CD4-positive, alpha-beta T cell treated with Interleukin-6 at 100 ng/mL for 8 hours (primary cell): ENCODE measurements around the gene SIRT6.
"Not testable (repeated sequence)": the region's sequence is repeated elsewhere in the genome, so short reads cannot be mapped to it uniquely, and the experiment has no call there.

Experiments used
- DNase-seq: peaks from one replicate; pipeline ENCODE4 v3.0.0-alpha.2; 2020; ENCODE audit warnings: mixed read lengths, low spot score

Gene SIRT6

DNA sequence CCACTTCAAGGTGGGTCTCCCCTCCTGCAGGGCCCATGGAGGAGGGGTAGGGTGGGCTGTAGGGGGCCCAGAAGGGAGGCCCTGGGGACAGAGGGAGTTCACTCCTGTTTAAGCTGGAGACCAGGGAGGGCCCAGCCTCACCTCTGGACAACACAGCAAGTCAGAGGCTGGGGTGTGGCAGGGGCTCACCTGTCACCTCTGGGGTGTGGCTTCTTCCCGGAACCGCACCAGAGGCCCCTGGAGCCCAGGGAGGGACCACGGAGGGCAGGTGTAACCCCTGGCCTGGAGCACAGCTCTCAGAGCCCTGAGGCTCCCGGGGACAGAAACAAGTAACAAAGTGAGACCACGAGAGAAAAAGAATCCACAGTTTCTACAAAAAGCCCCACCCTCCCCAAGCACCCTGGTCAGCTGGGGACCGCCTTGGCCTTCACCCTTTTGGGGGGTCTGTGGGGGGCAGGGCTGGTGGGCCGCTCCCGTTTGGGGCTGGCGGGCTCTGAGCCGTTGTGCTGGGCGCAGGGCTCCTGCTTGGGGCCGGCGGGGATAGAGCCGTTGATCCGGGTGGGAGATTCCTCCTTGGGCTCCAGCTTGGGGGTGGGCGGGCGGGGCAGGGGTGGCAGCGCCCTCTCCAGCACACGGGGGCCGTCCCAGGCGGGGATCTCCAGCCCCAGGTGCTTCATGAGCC is 8.0 kb downstream of the SIRT6 start:
- DNase-seq = no peak

DNA sequence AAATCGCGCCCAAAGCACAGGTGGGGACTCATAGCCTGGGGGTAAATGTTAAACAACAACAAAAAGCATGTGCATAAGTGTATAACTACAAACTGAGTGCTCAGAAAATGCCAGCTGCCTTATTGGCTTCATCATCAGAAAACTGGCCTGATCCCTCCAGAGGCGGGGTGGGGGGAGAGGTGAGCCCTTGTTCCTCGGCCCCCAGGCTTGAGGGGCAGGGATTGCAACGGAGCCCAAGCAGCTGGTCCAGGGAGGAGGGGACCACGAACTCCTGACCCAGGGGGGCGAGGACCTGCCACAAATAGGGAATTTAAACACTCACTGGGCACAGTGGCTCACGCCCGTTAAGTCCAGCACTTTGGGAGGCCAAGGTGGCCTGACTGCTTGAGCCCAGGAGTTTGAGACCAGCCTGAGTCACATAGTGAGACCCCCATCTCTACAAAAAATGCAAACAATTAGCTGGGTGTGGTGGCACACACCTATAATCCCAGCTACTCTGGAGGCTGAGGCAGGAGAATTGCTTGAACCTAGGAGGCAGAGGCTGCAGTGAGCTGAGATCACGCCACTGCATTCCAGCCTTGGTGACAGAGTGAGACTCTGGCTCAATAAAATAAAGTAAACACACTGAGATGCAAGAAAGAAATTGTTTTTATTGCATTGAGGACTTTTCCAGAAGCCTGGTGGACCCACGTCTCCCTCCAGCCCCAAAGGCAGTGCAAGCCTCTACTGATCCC is 8.7 kb downstream of the SIRT6 start:
- no peak for DNase-seq

DNA sequence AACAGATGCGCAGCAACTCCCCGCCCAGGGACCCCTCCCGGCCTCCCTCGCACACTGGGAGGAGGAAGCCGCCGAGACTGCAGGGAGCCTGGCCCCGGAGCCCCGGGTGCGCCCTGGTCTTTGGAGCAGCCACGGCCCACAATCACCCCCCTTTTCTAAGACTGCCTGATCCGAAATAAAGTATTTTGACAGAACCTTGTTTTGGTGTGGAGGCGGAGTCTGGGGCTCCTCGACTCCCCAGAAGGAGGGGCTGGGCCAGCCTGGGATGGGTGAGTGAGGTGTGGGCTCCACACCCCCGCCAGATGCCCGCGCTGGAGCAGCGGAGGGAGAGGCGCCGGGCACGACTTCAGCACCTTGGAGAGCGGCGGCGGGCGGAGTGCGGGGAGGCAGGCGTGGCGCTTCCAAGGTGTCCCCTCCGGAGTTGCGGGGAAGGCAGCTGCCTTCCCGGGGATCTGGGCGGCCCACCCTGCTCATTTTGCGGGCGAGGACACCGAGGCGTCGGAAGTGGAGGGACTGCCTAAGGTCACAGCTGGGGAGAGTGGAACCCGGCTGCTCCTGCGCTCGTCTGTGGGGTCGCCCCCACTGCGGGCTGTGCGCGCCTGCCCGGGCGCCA is 9.4 kb downstream of the SIRT6 start:
- DNase-seq = peak; percentile 44

DNA sequence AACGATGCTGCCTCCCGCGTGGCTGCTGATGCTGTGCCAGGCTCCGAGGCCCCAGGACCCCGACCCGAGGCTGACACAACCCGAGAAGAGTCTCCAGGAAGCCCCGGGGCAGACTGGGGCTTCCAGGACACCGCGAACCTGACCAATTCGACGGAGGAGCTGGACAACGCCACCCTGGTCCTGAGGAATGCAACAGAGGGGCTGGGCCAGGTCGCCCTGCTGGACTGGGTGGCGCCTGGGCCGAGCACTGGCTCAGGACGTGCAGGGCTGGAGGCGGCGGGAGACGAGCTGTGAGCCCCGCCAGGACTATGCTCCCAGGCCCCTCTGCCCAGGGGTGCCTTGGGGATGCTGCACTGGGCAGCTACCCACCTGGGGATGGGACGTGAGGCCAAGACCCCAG is 10.7 kb downstream of the SIRT6 start:
- DNase-seq = no peak

DNA sequence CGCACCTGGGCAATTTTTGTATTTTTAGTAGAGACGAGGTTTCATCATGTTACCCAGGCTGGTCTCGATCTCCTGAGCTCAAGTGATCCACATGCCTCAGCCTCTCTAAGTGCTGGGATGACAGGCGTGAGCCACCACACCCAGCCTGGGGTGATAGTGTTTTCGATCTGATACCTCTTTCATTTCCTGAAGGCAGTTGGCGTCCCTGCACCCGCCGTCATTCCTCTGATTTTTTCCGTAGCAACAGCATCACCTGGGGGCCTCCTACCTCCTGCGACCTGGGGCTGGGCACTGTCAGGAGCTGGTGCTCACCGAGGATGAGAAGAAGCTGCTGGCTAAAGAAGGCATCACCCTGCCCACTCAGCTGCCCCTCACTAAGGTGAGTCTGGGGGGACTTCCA is 18.1 kb downstream of the SIRT6 start:
- no peak for DNase-seq

DNA sequence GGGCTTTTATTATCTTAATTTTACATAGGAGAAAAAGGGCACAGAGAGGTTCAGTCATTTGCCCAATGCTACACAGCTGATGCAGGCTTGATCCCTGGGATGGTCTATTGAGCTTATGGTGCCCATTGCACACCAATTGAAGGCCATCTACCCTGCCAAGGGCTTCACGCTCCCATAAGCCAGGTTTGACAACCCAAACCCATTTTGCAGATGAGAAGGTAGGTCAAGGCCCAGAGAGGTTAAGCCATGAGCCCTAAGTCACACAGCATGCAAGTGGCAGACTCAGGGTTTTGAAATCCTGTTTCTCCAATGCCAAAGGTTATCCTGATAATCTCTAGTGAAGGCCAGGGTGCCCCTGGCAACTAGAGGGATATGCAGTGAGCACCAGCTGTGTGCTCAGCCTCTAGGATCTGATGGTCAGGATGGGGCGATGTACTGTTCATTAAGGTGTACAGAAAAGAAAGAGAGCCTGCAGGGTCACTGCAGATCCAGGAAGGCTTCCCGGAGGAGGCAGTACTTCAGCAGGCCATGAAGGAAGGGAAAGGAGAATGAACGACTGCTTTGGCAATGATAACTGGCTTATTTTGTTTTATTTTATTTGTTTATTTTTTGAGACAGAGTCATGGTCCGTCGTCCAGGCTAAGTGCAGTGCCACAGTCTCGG is 20.8 kb downstream of the SIRT6 start:
- no peak for DNase-seq

DNA sequence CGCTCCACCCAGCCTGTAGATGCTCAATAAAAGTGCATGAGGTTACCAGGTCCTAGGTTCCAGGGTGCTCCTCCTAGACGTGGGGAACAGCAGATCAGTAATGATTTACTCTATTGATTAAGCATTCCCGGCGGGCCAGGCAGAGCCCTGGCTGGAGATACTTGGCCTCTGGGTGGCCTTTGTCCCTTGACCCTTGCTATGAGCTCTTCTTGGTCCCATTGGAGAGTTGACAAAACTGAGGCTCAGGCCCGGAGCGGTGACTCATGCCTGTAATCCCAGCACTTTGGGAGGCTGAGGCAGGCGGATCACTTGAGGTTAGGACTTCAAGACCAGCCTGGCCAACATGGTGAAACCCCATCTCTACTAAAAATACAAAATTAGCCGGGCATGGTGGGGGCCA is 24.4 kb downstream of the SIRT6 start:
- DNase-seq = not testable (repeated sequence)

DNA sequence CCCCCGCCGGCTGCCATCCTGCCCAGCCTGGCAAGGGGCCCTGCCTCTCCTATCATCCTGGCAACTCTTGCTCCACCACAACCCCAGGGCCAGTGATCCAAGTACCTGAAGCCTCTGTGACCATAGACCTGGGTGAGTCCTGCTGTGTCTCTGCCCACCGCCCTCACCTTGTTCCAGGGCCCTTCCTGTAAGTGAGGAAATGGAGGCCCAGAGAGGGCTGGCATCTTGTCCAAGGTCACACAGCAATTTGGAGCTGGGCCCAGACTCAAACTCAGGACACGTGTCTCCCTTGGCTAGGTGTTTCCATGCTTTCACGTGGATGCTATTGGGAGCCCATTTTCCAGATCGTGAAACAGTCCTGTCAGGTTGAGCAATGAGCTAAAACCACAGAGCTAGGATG is 25.2 kb downstream of the SIRT6 start:
- no peak for DNase-seq

DNA sequence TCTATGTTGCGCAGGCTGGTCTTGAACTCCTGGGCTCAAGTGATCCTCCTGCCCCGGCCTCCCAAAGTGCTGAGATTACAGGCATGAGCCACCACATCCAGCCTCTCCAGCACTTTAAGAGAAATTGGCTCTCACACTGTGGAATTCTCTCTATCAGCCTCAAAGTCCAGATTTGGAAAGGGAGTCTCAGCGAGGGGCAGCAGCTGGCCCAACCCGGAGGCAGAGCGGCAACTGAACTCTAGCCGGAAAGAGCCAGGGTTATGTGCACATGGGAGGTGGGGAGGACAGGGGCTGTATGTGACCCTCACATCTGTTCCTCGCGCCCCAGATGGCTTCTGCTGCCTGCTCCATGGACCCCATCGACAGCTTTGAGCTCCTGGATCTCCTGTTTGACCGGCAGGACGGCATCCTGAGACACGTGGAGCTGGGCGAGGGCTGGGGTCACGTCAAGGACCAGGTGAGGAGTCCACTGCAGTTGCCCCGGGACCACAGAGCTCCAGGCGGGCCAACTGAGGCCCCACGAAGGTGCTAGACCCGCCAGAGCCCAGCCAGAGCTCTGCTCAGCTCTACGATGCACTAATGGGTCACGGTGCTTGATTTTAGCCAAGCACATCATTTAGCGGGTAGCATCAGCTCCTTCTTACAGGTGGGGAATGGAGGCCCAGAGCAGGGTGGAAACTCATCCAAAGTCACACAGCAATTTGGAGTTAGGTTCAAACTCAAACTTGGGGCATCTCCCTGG is 27.6 kb downstream of the SIRT6 start:
- no peak for DNase-seq

DNA sequence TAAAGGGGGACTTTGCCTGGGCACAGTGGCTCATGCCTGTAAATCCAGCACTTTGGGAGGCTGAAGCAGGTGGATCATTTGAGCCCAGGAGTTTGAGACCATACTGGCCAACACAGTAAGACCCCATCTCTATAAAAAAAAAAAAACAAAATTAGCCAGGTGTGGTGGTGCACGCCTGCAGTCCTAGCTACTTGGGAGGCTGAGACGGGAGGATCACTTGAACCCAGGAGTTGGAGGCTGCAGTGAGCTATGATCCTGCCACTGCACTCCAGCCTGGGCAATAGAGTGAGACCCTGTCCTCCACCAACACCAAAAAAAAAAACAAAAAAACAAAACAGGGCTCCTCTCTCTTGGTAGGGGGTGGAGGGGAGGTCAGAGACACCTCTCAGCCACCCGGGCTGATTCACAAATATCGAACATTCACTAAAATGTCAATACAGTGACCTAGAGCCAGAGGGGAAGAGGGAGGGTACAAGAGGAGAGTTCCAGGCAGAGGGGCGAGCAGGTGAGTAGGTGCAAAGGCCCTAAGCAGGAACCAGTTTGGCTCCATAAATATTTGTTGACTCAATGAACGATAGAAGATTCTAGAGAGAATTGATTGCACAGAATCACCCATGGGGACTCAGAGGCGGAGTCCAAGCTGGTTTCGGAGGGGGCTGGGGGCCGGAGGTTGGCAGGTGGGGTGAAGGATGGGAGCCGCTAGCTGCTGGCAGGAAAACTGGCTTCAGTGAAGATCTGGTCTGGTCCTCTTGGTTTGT is 29.9 kb downstream of the SIRT6 start:
- DNase-seq = no peak

DNA sequence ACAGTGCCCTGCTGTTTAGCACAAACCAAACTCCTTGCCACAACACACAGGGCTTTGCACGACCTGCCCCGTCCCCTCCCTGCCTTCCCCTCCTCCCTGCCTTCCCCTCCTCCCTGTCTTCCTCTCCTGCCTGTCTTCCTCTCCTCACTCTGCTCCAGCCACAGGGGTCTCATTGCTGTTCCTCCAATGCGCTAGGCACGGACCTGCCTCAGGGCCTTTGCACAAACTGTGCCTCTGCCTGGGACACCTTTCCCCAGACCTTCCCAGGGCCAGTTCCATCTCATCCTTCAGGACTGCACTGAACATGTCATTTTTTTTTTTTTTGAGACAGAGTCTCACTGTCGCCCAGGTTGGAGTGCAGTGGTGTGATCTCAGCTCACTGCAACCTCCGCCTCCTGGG is 30.7 kb downstream of the SIRT6 start:
- DNase-seq = no peak

DNA sequence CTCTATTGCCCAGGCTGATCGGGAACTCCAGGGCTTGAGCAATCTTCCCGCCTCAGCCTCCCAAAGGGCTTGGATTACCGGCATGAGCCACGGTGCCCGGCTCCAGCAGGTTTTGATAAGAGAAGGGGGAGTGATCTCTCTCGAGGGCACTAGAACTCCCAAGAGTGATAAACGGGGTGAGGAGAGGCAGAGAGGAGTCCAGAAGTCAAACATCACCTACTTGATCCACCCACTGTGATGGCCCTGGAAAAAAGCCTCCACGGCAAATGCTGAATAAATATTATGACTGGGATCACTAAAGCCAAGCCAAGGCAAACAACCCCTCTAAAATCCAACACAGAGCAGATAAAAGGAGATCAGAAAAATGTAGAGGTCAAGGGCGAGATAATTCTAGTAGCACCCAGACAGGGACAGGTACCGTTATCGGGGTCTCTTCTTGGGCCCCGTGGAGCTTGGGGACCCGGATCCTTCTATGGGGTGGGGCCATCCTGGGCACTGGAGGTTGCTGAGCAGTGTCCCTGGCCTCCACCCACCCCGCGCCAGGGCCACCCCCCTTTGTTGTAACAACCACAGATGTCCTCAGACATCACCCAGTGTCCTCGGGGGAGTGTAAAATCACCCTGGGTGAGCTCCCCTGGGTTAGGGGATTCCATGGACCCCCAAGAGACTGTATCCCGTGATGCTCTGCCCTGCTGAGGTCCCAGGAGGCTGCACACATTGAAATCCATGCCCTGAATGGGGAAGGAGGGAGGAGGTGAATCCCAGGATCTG is 32.7 kb downstream of the SIRT6 start:
- DNase-seq = no peak

DNA sequence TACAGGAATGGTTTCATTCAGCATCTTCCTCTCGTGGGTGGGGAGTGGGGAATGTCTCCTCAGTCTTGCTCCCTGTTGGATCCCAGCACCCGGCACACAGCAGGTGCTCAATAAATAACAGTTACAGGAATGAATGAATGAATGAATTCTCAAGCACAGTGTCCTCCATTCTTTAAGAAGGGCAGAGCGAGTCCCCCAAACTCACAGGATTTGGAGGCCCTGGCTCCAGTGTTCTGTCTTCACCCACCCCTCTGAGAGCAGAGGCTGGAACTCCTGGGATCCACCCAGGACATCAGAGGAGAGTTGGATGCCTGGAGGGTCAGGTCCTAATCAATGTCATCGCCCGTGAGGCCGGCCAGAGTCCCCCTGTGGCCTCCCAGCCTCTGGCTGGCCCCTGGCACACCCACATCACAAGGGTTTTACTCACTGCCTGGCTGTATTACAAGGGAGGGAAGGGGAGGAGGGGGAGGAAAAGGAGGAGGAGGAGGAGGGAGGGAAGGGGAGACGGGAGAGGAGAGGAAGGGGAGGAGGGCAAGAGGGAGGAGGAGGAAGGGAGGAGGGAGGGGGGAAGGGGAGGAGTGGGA is 37.6 kb downstream of the SIRT6 start:
- no peak for DNase-seq

DNA sequence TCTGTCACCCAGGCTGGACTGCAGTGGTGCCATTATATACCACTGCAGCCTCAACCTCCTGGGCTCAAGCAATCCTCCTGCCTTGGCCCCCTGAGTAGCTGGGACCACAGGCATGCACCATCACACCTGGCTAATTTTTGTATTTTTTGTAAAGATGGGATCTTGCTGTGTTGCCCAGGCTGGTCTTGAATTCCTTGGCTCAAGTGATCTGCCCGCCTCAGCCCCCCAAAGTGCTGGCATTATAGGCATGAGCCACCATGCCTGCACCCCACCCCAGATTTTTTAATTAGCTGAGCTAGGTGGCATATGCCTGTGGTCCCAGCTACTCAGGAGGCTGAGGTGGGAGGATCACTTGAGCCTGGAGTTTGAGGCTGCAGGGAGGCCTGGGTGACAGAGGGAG is 39.4 kb downstream of the SIRT6 start:
- not testable (repeated sequence) for DNase-seq

DNA sequence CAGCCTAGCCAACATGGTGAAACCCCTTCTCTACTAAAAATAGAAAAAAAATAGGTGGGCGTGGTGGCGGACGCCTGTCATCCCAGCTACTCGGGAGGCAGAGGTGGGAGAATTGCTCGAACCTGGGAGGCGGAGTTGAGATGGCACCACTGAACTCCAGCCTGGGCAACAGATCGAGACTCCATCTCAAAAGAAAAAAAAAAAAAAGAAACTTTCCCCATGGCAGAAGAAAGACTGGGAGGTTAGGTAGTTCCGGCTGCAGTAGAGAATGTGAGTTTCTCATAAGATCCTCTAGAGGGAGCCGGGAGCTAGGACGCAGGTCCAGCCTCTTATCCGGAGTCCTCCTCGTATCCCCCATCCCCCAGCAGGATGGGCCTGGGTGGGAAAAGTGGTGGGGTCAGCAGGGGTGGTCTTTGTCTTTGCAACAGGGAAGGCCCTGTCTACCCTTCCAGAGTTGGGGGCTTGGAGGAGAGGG is 42.1 kb downstream of the SIRT6 start:
- peak; percentile 40 for DNase-seq

DNA sequence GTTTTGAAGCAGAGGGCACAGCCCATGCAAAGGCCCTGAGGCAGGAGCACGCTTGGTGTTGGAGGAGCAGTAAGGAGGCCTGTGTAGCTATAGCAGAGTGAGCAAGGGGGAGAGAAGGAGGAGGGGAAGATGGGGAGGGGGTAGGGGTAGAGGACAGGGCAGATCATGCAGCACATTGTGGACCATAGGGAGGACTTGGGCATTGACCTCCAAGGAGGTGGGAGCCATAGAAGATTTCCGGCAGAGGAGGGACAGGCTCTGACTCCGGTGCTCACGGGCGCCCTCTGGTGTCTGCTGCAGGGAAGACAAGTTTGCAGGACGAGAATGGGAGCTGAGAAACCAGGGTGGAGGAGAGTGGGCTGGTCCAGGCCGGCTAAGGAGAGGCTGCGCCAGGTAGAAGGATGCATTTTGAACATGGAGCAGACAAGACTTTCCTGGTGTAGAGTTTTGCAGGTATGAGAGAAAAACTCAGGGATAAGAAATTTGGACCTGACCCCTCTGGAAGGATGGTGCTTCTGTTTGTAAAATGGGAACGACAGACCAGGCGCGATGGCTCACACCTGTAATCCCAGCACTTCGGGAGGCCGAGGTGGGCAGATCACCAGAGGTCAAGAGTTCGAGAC is 42.6 kb downstream of the SIRT6 start:
- peak; percentile 81 for DNase-seq

DNA sequence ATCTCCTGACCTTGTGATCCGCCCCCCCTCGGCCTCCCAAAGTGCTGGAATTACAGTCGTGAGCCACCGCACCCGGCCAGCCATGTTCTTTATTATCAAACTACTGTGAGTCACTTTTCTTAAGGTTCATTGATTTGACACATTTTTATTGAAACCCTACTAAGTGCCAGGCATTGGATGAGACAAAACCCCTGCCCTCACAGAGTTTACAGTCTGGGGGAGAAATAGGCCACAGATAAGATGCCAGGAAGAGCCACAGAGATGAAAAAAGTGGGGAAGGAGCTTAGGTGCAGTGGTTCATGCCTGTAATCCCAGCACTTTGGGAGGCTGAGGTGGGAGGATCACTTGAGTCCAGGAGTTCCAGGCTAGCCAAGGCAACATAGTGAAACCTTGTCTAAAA is 43.9 kb downstream of the SIRT6 start:
- no peak for DNase-seq

DNA sequence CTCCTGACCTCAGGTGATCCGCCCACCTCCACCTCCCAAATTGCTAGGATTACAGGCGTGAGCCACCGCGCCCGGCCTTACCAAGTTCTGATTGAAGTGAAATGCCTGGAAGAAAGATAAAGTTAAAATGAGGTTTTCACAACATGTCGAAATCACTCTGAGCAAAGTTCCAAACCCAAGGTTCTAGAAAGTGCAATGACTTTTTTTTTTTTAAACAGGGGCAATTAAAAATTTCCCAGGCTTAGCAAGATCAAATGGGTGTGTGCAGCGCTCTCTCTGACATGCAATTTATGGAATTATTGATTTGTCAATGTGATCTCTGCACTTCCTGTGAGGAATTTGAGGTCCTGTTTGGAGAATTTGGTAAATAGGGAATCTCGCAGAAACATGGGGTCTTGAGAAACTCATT is 45.7 kb downstream of the SIRT6 start:
- no peak for DNase-seq

DNA sequence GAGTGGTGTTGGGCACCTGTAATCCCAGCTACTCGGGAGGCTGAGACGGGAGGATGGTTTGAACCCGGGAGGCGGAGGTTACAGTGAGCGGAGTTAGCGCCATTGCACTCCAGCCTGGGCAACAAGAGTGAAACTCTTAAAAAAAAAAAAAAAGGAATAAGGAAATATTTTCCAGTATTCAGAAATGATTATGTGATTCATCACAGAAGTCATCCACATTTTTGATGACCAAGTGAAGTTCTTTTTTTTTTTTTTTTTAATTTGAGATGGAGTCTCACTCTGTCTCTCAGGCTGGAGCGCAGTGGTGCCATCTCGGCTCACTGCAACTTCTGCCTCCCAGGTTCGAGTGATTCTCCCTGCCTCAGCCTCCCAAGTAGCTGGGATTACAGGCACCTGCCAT is 47.0 kb downstream of the SIRT6 start:
- not testable (repeated sequence) for DNase-seq

DNA sequence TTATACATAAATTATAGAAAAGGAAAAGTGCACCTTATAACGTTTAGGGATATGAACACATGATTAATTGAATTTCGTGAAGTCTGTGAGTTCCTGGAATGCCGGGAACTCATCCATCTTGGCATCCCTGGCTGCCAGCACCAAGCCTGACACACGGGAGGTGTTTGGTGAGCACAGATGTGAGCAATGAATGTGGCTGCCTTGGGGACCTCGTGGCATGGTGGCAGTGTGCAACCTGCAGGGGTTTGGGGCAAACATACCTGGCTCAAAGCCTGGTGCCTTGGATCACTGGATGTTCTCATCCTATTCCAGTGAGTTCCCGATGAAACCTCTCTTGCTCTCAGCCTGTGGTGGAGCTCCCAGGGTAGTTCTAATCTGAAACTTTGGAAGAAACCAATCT is 48.0 kb downstream of the SIRT6 start:
- no peak for DNase-seq
